ENCODE results near the gene ELMO2. TPM values are rescaled to one million over a fixed set of nuclear protein-coding genes. Genes with fewer than 3 reads are reported as not detected.

Gene ELMO2
- total RNA-seq (ENCODE audit: low replicate concordance): 53.3 and 64.5 TPM in 2 replicates

GRCh38 chr20:46406200-46406985 is at the start of gene ELMO2:
ELMO2 (minus strand) TSS chr20:46406615; CDS start chr20:46394482, 12,133 bp downstream.
- peak within 1 kb of the TSS; percentile 79 for H3K4me3 ChIP-seq
- peaks cover 46% of the 10 kb centered on the region for H3K79me2 ChIP-seq (ENCODE audit: low read depth)
- H3K27ac Mint-ChIP-seq: peak within 1 kb of the TSS; percentile 35
- H3K4me3 Mint-ChIP-seq: peak within 1 kb of the TSS; percentile 93
- peak within 1 kb of the TSS; percentile 53 for H2AFZ ChIP-seq (replicated peaks)
- peaks cover 13% of the 10 kb centered on the region for H3K4me1 ChIP-seq
- peaks cover 14% of the 10 kb centered on the region for H3K27me3 ChIP-seq
- no peaks in the 10 kb centered on the region for H3K36me3 ChIP-seq
- H3K4me1 Mint-ChIP-seq: peaks cover 26% of the 10 kb centered on the region
- DNase-seq (ENCODE audit: low spot score): peak; percentile 99
- peak within 1 kb of the TSS; percentile 87 for H3K4me2 ChIP-seq
- H3K36me3 Mint-ChIP-seq: no peaks in the 10 kb centered on the region
- peaks cover 8% of the 10 kb centered on the region for H3F3A ChIP-seq (ENCODE audit: low read depth)
- H3K9ac ChIP-seq: peak within 1 kb of the TSS; percentile 74
- peaks cover 18% of the 10 kb centered on the region for H3K27me3 Mint-ChIP-seq (ENCODE audit: insufficient read depth, low read depth)
- TF ChIP-seq CTCF (IDR thresholded peaks at IDR 0.05) (no peak), EZH2phosphoT487 (IDR thresholded peaks at IDR 0.05) (no peak), EZH2 (IDR thresholded peaks at IDR 0.05) (no peak)
- H3K27ac ChIP-seq: peak within 1 kb of the TSS; percentile 70
- H3K9me3 ChIP-seq (ENCODE audit: low read depth): no peaks in the 10 kb centered on the region
- H4K20me1 ChIP-seq (ENCODE audit: low read depth): peaks cover 43% of the 10 kb centered on the region
- no peaks in the 10 kb centered on the region for H3K9me3 Mint-ChIP-seq

GRCh38 chr20:46455729-46456128 is 49.3 kb upstream of the ELMO2 start:
- H3K27me3 ChIP-seq: no peaks in the 10 kb centered on the region
- H3K36me3 ChIP-seq: peaks cover 7% of the 10 kb centered on the region
- H3K9me3 ChIP-seq (ENCODE audit: low read depth): peaks cover 6% of the 10 kb centered on the region
- peaks cover 4% of the 10 kb centered on the region for H3K27me3 Mint-ChIP-seq (ENCODE audit: insufficient read depth, low read depth)
- peaks cover 23% of the 10 kb centered on the region for H3K9me3 Mint-ChIP-seq
- H3K4me3 ChIP-seq: no peak overlapping the region
- DNase-seq (ENCODE audit: low spot score): no peak
- H3K36me3 Mint-ChIP-seq: peaks cover 10% of the 10 kb centered on the region
- no peak overlapping the region for H3K4me3 Mint-ChIP-seq
- peaks cover 2% of the 10 kb centered on the region for H3K4me1 Mint-ChIP-seq
- H3K4me2 ChIP-seq: no peak overlapping the region
- H3K27ac ChIP-seq: no peak overlapping the region
- no peaks in the 10 kb centered on the region for H3F3A ChIP-seq (ENCODE audit: low read depth)
- H3K79me2 ChIP-seq (ENCODE audit: low read depth): no peaks in the 10 kb centered on the region
- H4K20me1 ChIP-seq (ENCODE audit: low read depth): no peaks in the 10 kb centered on the region
- no peaks in the 10 kb centered on the region for H3K4me1 ChIP-seq
- no peak overlapping the region for H3K27ac Mint-ChIP-seq
- H3K9ac ChIP-seq: no peak overlapping the region
- H2AFZ ChIP-seq (replicated peaks): no peak overlapping the region
- TF ChIP-seq CTCF (IDR thresholded peaks at IDR 0.05): no peak
- no peak for TF ChIP-seq EZH2 (IDR thresholded peaks at IDR 0.05)
- no peak for TF ChIP-seq EZH2phosphoT487 (IDR thresholded peaks at IDR 0.05)

- no peak overlapping the region for H3K4me2 ChIP-seq
- TF ChIP-seq EZH2phosphoT487 (IDR thresholded peaks at IDR 0.05) (no peak), CTCF (IDR thresholded peaks at IDR 0.05) (no peak), EZH2 (IDR thresholded peaks at IDR 0.05) (no peak)
- H3K4me1 Mint-ChIP-seq: no peaks in the 10 kb centered on the region
Measured at GRCh38 chr20:46446851-46447250, 40.4 kb upstream of the ELMO2 start.

More at GRCh38 chr20:46446851-46447250, 40.4 kb upstream of the ELMO2 start:
- no peak overlapping the region for H3K27ac ChIP-seq
- H3K79me2 ChIP-seq (ENCODE audit: low read depth): no peaks in the 10 kb centered on the region
- no peak overlapping the region for H3K4me3 Mint-ChIP-seq
- no peaks in the 10 kb centered on the region for H4K20me1 ChIP-seq (ENCODE audit: low read depth)
- no peaks in the 10 kb centered on the region for H3K4me1 ChIP-seq
- peaks cover 5% of the 10 kb centered on the region for H3K27me3 Mint-ChIP-seq (ENCODE audit: insufficient read depth, low read depth)
- H3K9me3 Mint-ChIP-seq: peaks cover 14% of the 10 kb centered on the region
- H2AFZ ChIP-seq (replicated peaks): no peak overlapping the region
- no peaks in the 10 kb centered on the region for H3K9me3 ChIP-seq (ENCODE audit: low read depth)
- H3F3A ChIP-seq (ENCODE audit: low read depth): no peaks in the 10 kb centered on the region
- H3K36me3 ChIP-seq: no peaks in the 10 kb centered on the region
- no peak for DNase-seq (ENCODE audit: low spot score)
- no peaks in the 10 kb centered on the region for H3K36me3 Mint-ChIP-seq
- H3K27me3 ChIP-seq: no peaks in the 10 kb centered on the region
- no peak overlapping the region for H3K4me3 ChIP-seq
- H3K9ac ChIP-seq: no peak overlapping the region
- H3K27ac Mint-ChIP-seq: no peak overlapping the region

Data from neural progenitor cell (in vitro differentiated cells).